Adrenal gland (tissue), 12 donors: Measurements from ENCODE around the gene ZSCAN25. TPM values are rescaled to one million over a fixed set of nuclear protein-coding genes. Genes with fewer than 3 reads are reported as not detected.
"Not testable (repeated sequence)": the region's sequence is repeated elsewhere in the genome, so short reads cannot be mapped to it uniquely, and the experiment has no call there.

Source experiments
- DNase-seq, 7 donors: peaks; one replicate each; pipeline ENCODE4 v3.0.0-alpha.2; 2019 to 2020
- H3K27ac ChIP-seq, 5 donors: fragments of 200-600 bp; sonication (generic) in 4 of 5; 1 replicate in 3 of 5; 2 replicates in 2 of 5; pipeline versions ENCODE4 v1.5.1 to v1.8.0; 2016 to 2020; ENCODE audit warnings: mild to moderate bottlenecking in 1 of 5
- H3K27me3 ChIP-seq: fragments of 200-600 bp; 2 replicates; pipeline ENCODE4 v1.8.0; 2021
- H3K36me3 ChIP-seq, 2 donors: fragments of 200-600 bp; replicated peaks in 1 of 2; 1 replicate in 1 of 2; 2 replicates in 1 of 2; pipeline versions ENCODE4 v1.5.1 to v1.8.0; 2018 to 2022
- H3K4me1 ChIP-seq, 2 donors: fragments of 200-600 bp; replicated peaks in 1 of 2; 1 replicate in 1 of 2; 2 replicates in 1 of 2; pipeline versions ENCODE4 v1.5.1 to v1.8.0; 2018 to 2021
- H3K4me3 ChIP-seq, 4 donors: fragments of 200-600 bp; sonication (generic) in 3 of 4; one replicate each; pipeline ENCODE4 v1.5.1; 2016 to 2018
- H3K9me3 ChIP-seq, 3 donors: fragments of 200-600 bp; sonication (generic) in 1 of 3; replicated peaks in 1 of 3; 1 replicate in 2 of 3; 2 replicates in 1 of 3; pipeline versions ENCODE4 v1.5.1 to v1.8.0; 2016 to 2021
- CTCF ChIP-seq, 6 experiments: fragments of 450-650 bp in 4 of 6; fragments of 200-600 bp in 2 of 6; sonication (generic) in 1 of 6; IDR thresholded peaks; 1 replicate in 5 of 6; 2 replicates in 1 of 6; pipeline versions ENCODE4 v1.5.1 to v1.8.0; 2016 to 2021; ENCODE audit warnings: antibody characterized with exemption in 6 of 6, mild to moderate bottlenecking in 2 of 6, moderate library complexity in 1 of 6
- POLR2A ChIP-seq, 2 donors: fragments of 450-650 bp; IDR thresholded peaks; one replicate each; pipeline ENCODE4 v1.6.1; 2017; ENCODE audit warnings: antibody characterized with exemption in 2 of 2, mild to moderate bottlenecking in 2 of 2, moderate library complexity in 1 of 2
- WGBS, 4 donors: extraction: QIAGEN DNeasy Blood & Tissue Kit in 2 of 4; methylation state at CpG; one replicate each; pipeline versions ENCODE4 v1.1.5 to v1.1.7; 2013 to 2017; 5-methylcytosine and 5-hydroxymethylcytosine counted together
- intact Hi-C, 2 donors: fragments of 100-400 bp; cut with DNase I; formaldehyde crosslinking; loops; one replicate each; pipeline versions ENCODE4 v1.14.1 to v1.15.0; 2022 to 2023
- polyA plus RNA-seq, 3 donors: library from polyadenylated mRNA; stranded (reverse); fragments of 200-250 nt in 2 of 3; fragments of 350-450 nt in 1 of 3; fragmentation: Illumina TruSeq in 1 of 3; extraction: RNeasy Lipid Tissue Mini Kit (QIAGEN cat#74804) in 1 of 3; gene quantifications; one replicate each; pipeline ENCODE4 v1.2.3, GENCODE V29; 2013 to 2014
- total RNA-seq, 9 donors: library from RNA; depleted of rRNA in 4 of 9; stranded (reverse); fragments of >200 nt in 4 of 9; fragments of 120-200 nt in 1 of 9; fragmentation: NEBNext Ultra II Directional in 1 of 9; extraction: Animal tissue kit (Norgen Biotek cat#: 25700) in 1 of 9; gene quantifications; one replicate each; pipeline versions ENCODE4 v1.1.0 to v1.2.4, GENCODE V29; 2013 to 2023
- donor health status: healthy with polysubstance abuse.
- donor health status: Bipolar disorder and iron deficiency.
- donor health status: DM: yes; HTN: yes; CAD: no.
- donor health status: DM: no; HTN: no; CAD: no.
- donor health status: DM: no; HTN: no; CAD: no.
- donor health status: DM: yes; HTN: yes; CAD: no.

Gene ZSCAN25
- total and polyA plus RNA-seq, 12 donors: 5.4 to 18.4 (median 13.8) TPM

- WGBS, 4 donors: 83 to 93% (median 92%) methylated on average over 2 of the region's 2 CpGs
- DNase-seq: no peak
Observed at GRCh38 chr7:99648843-99649242, 32.1 kb downstream of the ZSCAN25 start.

GRCh38 chr7:99651290-99651689 lies 34.5 kb downstream of the ZSCAN25 start:
- Histone ChIP-seq H3K4me3 (no peak overlapping the region), H3K4me1 (no peaks in the 10 kb centered on the region), H3K27ac (no peak overlapping the region), H3K36me3 (no peaks in the 10 kb centered on the region), H3K27me3 (no peaks in the 10 kb centered on the region), H3K9me3 (no peaks in the 10 kb centered on the region)
- intact Hi-C loops: no loop called here
- TF ChIP-seq POLR2A (IDR thresholded peaks at IDR 0.05): no peak
- TF ChIP-seq CTCF (IDR thresholded peaks at IDR 0.05): no peak
- WGBS, 4 donors: 95 to 97% (median 97%) methylated on average over 2 of the region's 2 CpGs
- no peak for DNase-seq

More at GRCh38 chr7:99648843-99649242, 32.1 kb downstream of the ZSCAN25 start:
- H3K9me3 ChIP-seq: no peaks in the 10 kb centered on the region
- H3K27me3 ChIP-seq: no peaks in the 10 kb centered on the region
- H3K36me3 ChIP-seq: no peaks in the 10 kb centered on the region
- no peak overlapping the region for H3K27ac ChIP-seq
- intact Hi-C loops: no loop called here
- no peaks in the 10 kb centered on the region for H3K4me1 ChIP-seq
- no peak overlapping the region for H3K4me3 ChIP-seq
- no peak for TF ChIP-seq CTCF (IDR thresholded peaks at IDR 0.05)
- no peak for TF ChIP-seq POLR2A (IDR thresholded peaks at IDR 0.05)

GRCh38 chr7:99652671-99653070 lies 35.9 kb downstream of the ZSCAN25 start:
- no peak overlapping the region for H3K27ac ChIP-seq
- no peaks in the 10 kb centered on the region for H3K9me3 ChIP-seq
- WGBS, 4 donors: 95 to 97% (median 96%) methylated on average over 2 of the region's 2 CpGs
- H3K4me1 ChIP-seq: no peaks in the 10 kb centered on the region
- H3K4me3 ChIP-seq: no peak overlapping the region
- no peaks in the 10 kb centered on the region for H3K36me3 ChIP-seq
- intact Hi-C loops: no loop called here
- no peak for TF ChIP-seq CTCF (IDR thresholded peaks at IDR 0.05)
- TF ChIP-seq POLR2A (IDR thresholded peaks at IDR 0.05): no peak
- no peaks in the 10 kb centered on the region for H3K27me3 ChIP-seq
- DNase-seq: no peak

GRCh38 chr7:99653269-99653668 lies 36.5 kb downstream of the ZSCAN25 start:
- intact Hi-C loops, DNase-seq, H3K27ac ChIP-seq, H3K4me1 ChIP-seq, H3K27me3 ChIP-seq, H3K36me3 ChIP-seq, H3K9me3 ChIP-seq, H3K4me3 ChIP-seq: not testable (repeated sequence)
- WGBS, 4 donors: 95 to 99% (median 98%) methylated on average over 4 of the region's 4 CpGs

GRCh38 chr7:99653754-99654153 lies 37.0 kb downstream of the ZSCAN25 start:
- Histone ChIP-seq H3K4me3 (no peak overlapping the region), H3K4me1 (no peaks in the 10 kb centered on the region), H3K36me3 (no peaks in the 10 kb centered on the region), H3K27me3 (no peaks in the 10 kb centered on the region), H3K9me3 (no peaks in the 10 kb centered on the region), H3K27ac (no peak overlapping the region)
- 96 to 97% (median 97%) methylated on average over 3 of the region's 3 CpGs for WGBS, 4 donors
- DNase-seq: no peak
- no peak for TF ChIP-seq CTCF (IDR thresholded peaks at IDR 0.05)
- no peak for TF ChIP-seq POLR2A (IDR thresholded peaks at IDR 0.05)
- intact Hi-C loops: no loop called here

- H3K4me1 ChIP-seq, H3K27me3 ChIP-seq, H3K36me3 ChIP-seq, H3K9me3 ChIP-seq, intact Hi-C loops, H3K4me3 ChIP-seq, DNase-seq, H3K27ac ChIP-seq: not testable (repeated sequence)
- WGBS, 4 donors: 85 to 96% (median 93%) methylated on average over 1 to 3 of the region's 3 CpGs
Observed at GRCh38 chr7:99654626-99655025, 37.9 kb downstream of the ZSCAN25 start.

GRCh38 chr7:99657879-99658278 lies 41.1 kb downstream of the ZSCAN25 start:
- intact Hi-C loops, DNase-seq: not testable (repeated sequence)
- WGBS, 4 donors: 92 to 95% (median 93%) methylated on average over 5 of the region's 5 CpGs

More at GRCh38 chr7:99657879-99658278, 41.1 kb downstream of the ZSCAN25 start:
- H3K27ac ChIP-seq, H3K36me3 ChIP-seq, H3K9me3 ChIP-seq, H3K4me1 ChIP-seq, H3K4me3 ChIP-seq, H3K27me3 ChIP-seq: not testable (repeated sequence)
